ENCODE results near the gene ABAT. TPM values are rescaled to one million over a fixed set of nuclear protein-coding genes. Genes with fewer than 3 reads are reported as not detected.

The ABAT gene
- total RNA-seq, 4 donors from 2014 or later, result 5.5 to 8.4 (median 6.5) TPM

GRCh38 chr16:8642146-8642545, 32.3 kb upstream of the ABAT start:
- ATAC-seq (ENCODE audit: low FRiP score) (no peak), DNase-seq (ENCODE audit: low spot score) (no peak)
- TF ChIP-seq CTCF (IDR thresholded peaks at IDR 0.05), result no peak

GRCh38 chr16:8644211-8645140, 29.9 kb upstream of the ABAT start:
- ATAC-seq (ENCODE audit: low FRiP score), result peak; percentile 6
- no peak for DNase-seq (ENCODE audit: low spot score)
- no peak for TF ChIP-seq CTCF (IDR thresholded peaks at IDR 0.05)

DNA sequence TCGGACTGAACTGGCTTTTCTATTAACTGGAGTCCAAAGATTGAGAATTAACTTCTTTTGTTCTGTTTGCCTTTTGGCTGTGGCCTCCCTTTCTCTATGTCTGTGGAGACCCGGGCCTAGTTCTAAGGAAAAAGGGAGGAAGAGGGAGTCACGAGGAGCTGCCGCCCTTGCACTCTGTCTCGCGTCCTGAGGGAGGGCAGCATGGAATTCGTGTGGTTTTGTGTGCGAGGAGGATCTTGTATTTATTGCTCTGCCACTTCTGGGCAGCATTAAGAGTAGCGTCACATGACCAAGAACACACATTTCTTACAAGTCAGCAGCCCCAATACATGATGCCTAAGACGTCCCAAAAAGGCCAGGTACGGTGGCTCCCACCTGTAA, 29.3 kb upstream of the ABAT start:
- ATAC-seq (ENCODE audit: low FRiP score) (no peak), DNase-seq (ENCODE audit: low spot score) (no peak)
- no peak for TF ChIP-seq CTCF (IDR thresholded peaks at IDR 0.05)

DNA sequence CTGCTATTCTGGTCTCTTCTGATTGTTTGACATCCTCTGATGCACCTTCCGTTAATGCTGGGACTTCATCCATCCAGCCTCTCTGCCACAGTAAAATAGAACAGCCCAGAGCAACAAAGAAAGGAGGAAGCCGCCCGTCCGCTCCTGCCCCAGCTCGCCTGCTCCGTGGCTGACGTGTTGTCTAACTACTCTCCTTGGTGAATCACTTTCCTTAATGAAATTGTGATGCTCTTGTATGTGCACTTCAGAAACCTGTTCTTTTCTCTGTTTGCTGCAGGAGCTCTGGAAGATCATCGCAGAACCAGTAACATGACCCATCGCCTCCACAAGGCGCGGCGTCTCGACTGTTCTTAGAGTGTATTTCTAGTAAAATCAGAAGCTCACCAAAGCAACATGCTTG, 28.6 kb upstream of the ABAT start:
- DNase-seq (ENCODE audit: low spot score) (no peak), ATAC-seq (ENCODE audit: low FRiP score) (no peak)
- no peak for TF ChIP-seq CTCF (IDR thresholded peaks at IDR 0.05)

DNA sequence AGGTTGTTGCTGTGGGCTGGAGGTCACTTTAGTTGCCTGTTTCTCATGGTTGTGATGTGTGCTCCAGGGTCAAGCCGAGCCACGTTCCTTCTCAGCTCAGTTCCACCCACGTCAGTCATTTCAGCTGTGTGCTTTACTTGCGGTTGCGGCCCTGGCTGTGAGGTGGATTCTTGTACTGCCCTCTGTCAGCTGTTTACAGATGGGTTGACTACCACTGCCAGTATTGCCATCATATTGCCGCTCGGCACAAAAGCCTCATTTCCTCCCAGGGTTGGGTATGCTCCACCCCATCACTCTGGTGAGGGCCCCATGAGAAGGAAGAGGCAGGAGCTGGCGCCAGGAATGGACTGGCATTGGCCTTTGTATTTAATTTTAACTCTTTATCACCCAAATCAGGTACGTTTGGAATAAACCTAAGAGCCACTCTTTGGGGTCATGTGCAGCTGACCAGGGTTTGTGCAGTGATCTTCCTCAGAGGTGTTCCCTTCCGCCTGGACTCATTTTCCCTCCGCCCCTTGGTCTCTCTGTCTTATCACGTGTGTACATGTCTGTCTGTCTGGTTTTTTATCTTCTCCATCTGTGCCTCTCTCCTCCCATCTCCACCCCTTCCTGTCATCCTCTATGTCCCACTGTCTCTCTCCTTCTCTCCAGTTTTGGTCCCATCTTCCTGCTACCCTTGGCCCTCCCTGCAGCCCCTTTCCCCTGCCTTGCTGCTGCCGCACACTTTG, 27.9 kb upstream of the ABAT start:
- TF ChIP-seq CTCF (IDR thresholded peaks at IDR 0.05), result no peak
- ATAC-seq (ENCODE audit: low FRiP score) (no peak), DNase-seq (ENCODE audit: low spot score) (no peak)

DNA sequence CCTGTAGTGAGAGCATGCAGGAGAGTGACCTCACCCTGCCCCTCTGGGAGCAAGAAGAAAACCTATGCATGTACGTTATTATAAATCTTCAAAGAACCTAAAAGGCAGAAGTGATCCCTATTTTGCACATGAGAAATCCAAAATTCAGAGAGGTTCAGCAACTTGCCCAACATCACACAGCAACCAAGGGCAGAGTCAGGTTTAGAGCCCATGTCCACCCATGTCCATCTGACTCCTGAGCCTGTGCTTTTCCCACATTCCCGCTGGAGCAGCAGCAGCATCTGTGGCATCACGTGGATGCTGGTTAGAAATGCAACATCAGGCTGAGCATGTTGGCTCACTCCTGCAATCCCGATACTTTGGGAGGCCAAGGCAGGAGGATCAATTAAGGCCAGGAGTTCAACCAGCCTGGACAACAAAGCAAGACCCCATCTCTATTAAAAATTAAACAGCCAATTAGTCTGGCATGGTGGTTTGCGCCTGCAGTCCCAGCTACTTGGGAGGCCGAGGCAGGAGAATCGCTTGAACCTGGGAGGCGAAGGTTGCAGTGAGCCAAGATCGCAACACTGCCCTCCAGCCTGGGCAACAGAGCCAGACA, 26.6 kb upstream of the ABAT start:
- no peak for ATAC-seq (ENCODE audit: low FRiP score)
- TF ChIP-seq CTCF (IDR thresholded peaks at IDR 0.05), result no peak
- no peak for DNase-seq (ENCODE audit: low spot score)

Measured in omental fat pad (tissue), 4 donors.